Uterus (tissue), 4 donors: ENCODE results near the gene ZNF81. TPM values are rescaled to one million over a fixed set of nuclear protein-coding genes. Genes with fewer than 3 reads are reported as not detected.
"Not testable (repeated sequence)": the region's sequence is repeated elsewhere in the genome, so short reads cannot be mapped to it uniquely, and the experiment has no call there.

ENCODE experiments used
- DNase-seq, 2 donors: peaks; one replicate each; pipeline ENCODE4 v3.0.0-alpha.2; 2019 to 2020
- H3K27ac ChIP-seq, 2 donors: fragments of 200-600 bp; sonication (generic); 1 replicate in 1 of 2; 2 replicates in 1 of 2; pipeline ENCODE4 v1.5.1; 2016 to 2018
- H3K27me3 ChIP-seq, 2 donors: fragments of 200-600 bp; sonication (generic); one replicate each; pipeline ENCODE4 v1.5.1; 2018 to 2019; ENCODE audit warnings: control low read depth in 1 of 2
- H3K36me3 ChIP-seq, 2 donors: fragments of 200-600 bp; sonication (generic); one replicate each; pipeline ENCODE4 v1.5.1; 2019; ENCODE audit warnings: control low read depth in 1 of 2
- H3K4me1 ChIP-seq, 2 donors: fragments of 200-600 bp; sonication (generic); one replicate each; pipeline ENCODE4 v1.5.1; 2018 to 2019; ENCODE audit warnings: control low read depth in 1 of 2
- H3K4me3 ChIP-seq, 2 donors: fragments of 200-600 bp; sonication (generic); 1 replicate in 1 of 2; 2 replicates in 1 of 2; pipeline ENCODE4 v1.5.1; 2018 to 2019; ENCODE audit warnings: mild to moderate bottlenecking in 1 of 2
- H3K9me3 ChIP-seq, 2 donors: fragments of 200-600 bp; sonication (generic); one replicate each; pipeline ENCODE4 v1.5.1; 2019; ENCODE audit warnings: control low read depth in 1 of 2
- CTCF ChIP-seq, 4 experiments: fragments of 200-600 bp in 2 of 4; fragments of 450-650 bp in 2 of 4; sonication (generic) in 2 of 4; IDR thresholded peaks; one replicate each; pipeline ENCODE4 v1.5.1; 2016 to 2019; ENCODE audit warnings: antibody characterized with exemption in 4 of 4, mild to moderate bottlenecking in 2 of 4, moderate library complexity in 1 of 4
- POLR2A ChIP-seq, 2 donors: fragments of 450-650 bp; IDR thresholded peaks; one replicate each; pipeline ENCODE4 v1.6.1; 2016; ENCODE audit warnings: antibody characterized with exemption in 2 of 2, mild to moderate bottlenecking in 1 of 2, moderate library complexity in 1 of 2
- intact Hi-C: fragments of 100-400 bp; cut with DNase I; formaldehyde crosslinking; loops from one replicate; pipeline ENCODE4 v1.15.1; 2023; ENCODE audit warnings: low total_unique reads
- total RNA-seq, 4 donors: library from RNA; depleted of rRNA in 3 of 4; stranded (reverse); fragments of >200 nt in 3 of 4; gene quantifications; one replicate each; pipeline versions ENCODE4 v1.1.0 to v1.2.4, GENCODE V29; 2014 to 2023
- donor health status: DM: yes; HTN: yes; CAD: no.

Gene ZNF81
- total RNA-seq, 4 donors from 2014 or later: 2.6 to 26.6 (median 9.4) TPM

- TF ChIP-seq POLR2A (IDR thresholded peaks at IDR 0.05) (no peak), CTCF (IDR thresholded peaks at IDR 0.05) (no peak)
- Histone ChIP-seq H3K36me3 (no peaks in the 10 kb centered on the region), H3K9me3 (no peaks in the 10 kb centered on the region), H3K27me3 (peaks cover 0 to 6% of the 10 kb centered on the region in 2 donors), H3K4me3 (no peak overlapping the region), H3K4me1 (no peaks in the 10 kb centered on the region), H3K27ac (no peak overlapping the region)
- intact Hi-C loops: no loop called here
- no peak for DNase-seq
These were observed 90.5 kb downstream of the ZNF81 start for GRCh38 chrX:47927212-47927611.

GRCh38 chrX:47931970-47932369, 95.3 kb downstream of the ZNF81 start:
- H3K4me1 ChIP-seq, intact Hi-C loops, H3K27ac ChIP-seq, H3K36me3 ChIP-seq, H3K4me3 ChIP-seq, H3K27me3 ChIP-seq, H3K9me3 ChIP-seq, DNase-seq: not testable (repeated sequence)

- TF ChIP-seq POLR2A (IDR thresholded peaks at IDR 0.05) (no peak), CTCF (IDR thresholded peaks at IDR 0.05) (no peak)
- Histone ChIP-seq H3K27ac (no peak overlapping the region), H3K4me3 (no peak overlapping the region), H3K27me3 (no peaks in the 10 kb centered on the region), H3K9me3 (no peaks in the 10 kb centered on the region), H3K36me3 (no peaks in the 10 kb centered on the region), H3K4me1 (no peaks in the 10 kb centered on the region)
- DNase-seq: no peak
- intact Hi-C loops: no loop called here
These were observed 97.2 kb downstream of the ZNF81 start for GRCh38 chrX:47933946-47934345.

GRCh38 chrX:47936224-47936939, 99.7 kb downstream of the ZNF81 start:
- intact Hi-C loops: no loop called here

GRCh38 chrX:47936940-47937317, 100.2 kb downstream of the ZNF81 start:
- no peak overlapping the region for H3K27ac ChIP-seq
- intact Hi-C loops: no loop called here
- TF ChIP-seq POLR2A (IDR thresholded peaks at IDR 0.05) (no peak), CTCF (IDR thresholded peaks at IDR 0.05) (no peak)
- no peaks in the 10 kb centered on the region for H3K4me1 ChIP-seq
- H3K4me3 ChIP-seq: no peak overlapping the region
- H3K9me3 ChIP-seq: no peaks in the 10 kb centered on the region
- H3K36me3 ChIP-seq: no peaks in the 10 kb centered on the region
- DNase-seq: no peak
- no peaks in the 10 kb centered on the region for H3K27me3 ChIP-seq

More at GRCh38 chrX:47936224-47936939, 99.7 kb downstream of the ZNF81 start:
- no peak overlapping the region for H3K4me3 ChIP-seq
- no peaks in the 10 kb centered on the region for H3K36me3 ChIP-seq
- no peak overlapping the region for H3K27ac ChIP-seq
- TF ChIP-seq POLR2A (IDR thresholded peaks at IDR 0.05) (no peak), CTCF (IDR thresholded peaks at IDR 0.05) (no peak)
- H3K4me1 ChIP-seq: no peaks in the 10 kb centered on the region
- H3K27me3 ChIP-seq: no peaks in the 10 kb centered on the region
- H3K9me3 ChIP-seq: no peaks in the 10 kb centered on the region
- DNase-seq: no peak

- TF ChIP-seq POLR2A (IDR thresholded peaks at IDR 0.05) (no peak), CTCF (IDR thresholded peaks at IDR 0.05) (no peak)
- Histone ChIP-seq H3K9me3 (no peaks in the 10 kb centered on the region), H3K4me3 (no peak overlapping the region), H3K27ac (no peak overlapping the region), H3K36me3 (no peaks in the 10 kb centered on the region), H3K4me1 (no peaks in the 10 kb centered on the region), H3K27me3 (no peaks in the 10 kb centered on the region)
- intact Hi-C loops: no loop called here
- no peak for DNase-seq
These were observed 103.7 kb downstream of the ZNF81 start for GRCh38 chrX:47940448-47940847.
